Uterus (tissue), 2 donors: ENCODE measurements around the gene APCS.

ENCODE experiments used
- CTCF ChIP-seq, 4 experiments: fragments of 200-600 bp in 2 of 4; fragments of 450-650 bp in 2 of 4; sonication (generic) in 2 of 4; IDR thresholded peaks; one replicate each; pipeline ENCODE4 v1.5.1; 2016 to 2019; ENCODE audit warnings: antibody characterized with exemption in 4 of 4, mild to moderate bottlenecking in 2 of 4, moderate library complexity in 1 of 4
- POLR2A ChIP-seq, 2 donors: fragments of 450-650 bp; IDR thresholded peaks; one replicate each; pipeline ENCODE4 v1.6.1; 2016; ENCODE audit warnings: antibody characterized with exemption in 2 of 2, mild to moderate bottlenecking in 1 of 2, moderate library complexity in 1 of 2

- TF ChIP-seq CTCF (IDR thresholded peaks at IDR 0.05) = no peak
- TF ChIP-seq POLR2A (IDR thresholded peaks at IDR 0.05) = no peak
These were observed 6.2 kb upstream of the APCS start for GRCh38 chr1:159581422-159581821.
